Choroid plexus epithelial cell (primary cell): Measurements from ENCODE around the gene TAF1B.

Source experiments
- DNase-seq: peaks from one replicate; pipeline ENCODE4 v3.0.0-alpha.2; 2010; ENCODE audit warnings: low read depth
- H3K4me3 ChIP-seq: 2 replicates; pipeline ENCODE4 v1.5.1; 2011; ENCODE audit warnings: low read depth, mild to moderate bottlenecking, control low read depth, low read length, moderate library complexity
- CTCF ChIP-seq: conservative IDR thresholded peaks from 2 replicates; pipeline ENCODE4 v1.5.1; 2011; ENCODE audit warnings: low read depth, mild to moderate bottlenecking, control low read depth, inconsistent platforms, low read length, moderate library complexity

The TAF1B gene

GRCh38 chr2:9799011-9799596 lies 44.2 kb upstream of the TAF1B start:
- TF ChIP-seq CTCF = no peak
- no peak for DNase-seq
- H3K4me3 ChIP-seq = no peak overlapping the region

GRCh38 chr2:9799729-9800632 lies 43.3 kb upstream of the TAF1B start:
- TF ChIP-seq CTCF = peak; percentile 98
- DNase-seq = peak; percentile 82
- no peak overlapping the region for H3K4me3 ChIP-seq

- TF ChIP-seq CTCF = no peak
- no peak overlapping the region for H3K4me3 ChIP-seq
- no peak for DNase-seq
These were observed 42.7 kb upstream of the TAF1B start for GRCh38 chr2:9800639-9800974.

DNA sequence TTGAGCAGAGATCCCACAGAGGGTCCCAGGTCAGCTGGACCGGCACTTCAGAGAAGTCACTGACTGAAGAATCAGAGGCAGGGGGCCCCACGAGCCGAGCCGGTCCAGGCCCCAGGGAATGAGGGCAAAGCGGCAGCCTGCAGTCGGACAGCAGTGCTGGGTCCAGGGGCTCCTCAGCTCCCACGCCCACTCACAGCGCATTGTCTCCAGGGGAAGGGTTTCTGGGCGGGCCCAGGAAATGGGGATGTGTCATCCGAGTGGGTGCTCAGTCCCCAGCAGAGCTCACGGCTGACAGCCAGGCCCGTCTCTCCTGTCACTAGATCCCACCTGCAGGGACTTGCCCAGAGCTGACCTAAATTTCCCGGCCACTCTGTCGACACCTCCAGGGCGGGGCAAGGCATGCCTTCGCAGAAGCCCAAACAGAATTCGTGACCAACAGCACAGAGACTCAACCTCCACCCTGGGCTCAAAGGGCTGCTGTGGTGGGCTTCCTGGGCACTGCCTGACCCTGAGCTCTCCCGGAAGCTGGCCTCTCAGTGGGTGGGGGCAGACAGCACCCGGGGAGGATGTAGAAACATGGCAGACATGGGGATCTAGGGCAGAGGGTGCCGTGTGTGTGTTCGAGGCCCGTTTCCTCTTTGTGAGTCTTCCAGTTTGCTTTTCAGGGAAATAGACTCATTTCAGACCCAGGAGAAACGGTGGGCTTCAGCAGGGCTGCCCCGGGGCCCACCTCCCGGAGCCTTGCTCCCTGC lies 42.1 kb upstream of the TAF1B start:
- no peak overlapping the region for H3K4me3 ChIP-seq
- no peak for TF ChIP-seq CTCF
- peak; percentile 51 for DNase-seq

- TF ChIP-seq CTCF = no peak
- no peak overlapping the region for H3K4me3 ChIP-seq
- DNase-seq = no peak
These were observed 40.7 kb upstream of the TAF1B start for GRCh38 chr2:9802576-9802993.

DNA sequence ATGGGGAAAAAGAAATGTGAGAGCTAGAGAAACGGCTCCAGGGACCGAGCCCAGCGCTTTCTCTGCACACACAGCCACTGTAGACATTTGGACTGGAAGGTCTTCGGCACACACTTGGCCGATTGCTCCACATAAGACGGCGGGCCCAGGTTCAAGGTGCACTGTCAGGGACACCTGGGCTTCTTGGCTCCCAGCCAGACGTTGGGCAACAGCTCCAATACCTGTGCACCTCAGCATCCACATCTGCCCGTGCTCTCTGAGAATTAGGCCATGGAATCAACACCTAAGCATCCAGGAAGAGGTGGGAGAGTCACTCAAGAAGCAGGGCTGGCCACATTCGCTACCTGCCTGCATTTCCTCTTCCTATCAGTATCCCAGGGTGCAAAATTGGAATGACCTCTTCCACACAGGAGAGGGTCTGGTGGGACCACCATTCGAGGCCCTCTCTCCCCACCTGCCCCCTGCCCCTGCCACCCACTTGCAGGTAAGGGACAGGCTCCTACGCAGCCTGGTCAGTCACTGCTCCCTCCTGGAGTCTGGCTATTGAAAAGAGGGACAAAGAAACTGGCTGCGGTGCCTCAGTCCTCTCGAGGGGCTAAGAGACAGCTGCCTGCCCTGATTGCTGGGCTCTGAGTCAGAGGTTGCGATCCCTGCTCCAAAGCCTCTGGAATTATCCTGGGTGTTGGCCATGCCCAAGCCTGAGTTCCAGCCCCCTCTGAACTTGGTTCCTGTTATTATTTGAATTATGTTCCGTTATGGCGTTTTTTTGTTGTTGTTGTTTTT lies 40.1 kb upstream of the TAF1B start:
- H3K4me3 ChIP-seq = no peak overlapping the region
- no peak for TF ChIP-seq CTCF
- DNase-seq = no peak
